Measurements from ENCODE around the gene KIF16B.

GRCh38 chr20:16520154-16520553 is 53.1 kb downstream of the KIF16B start:
- TF ChIP-seq SNAI2 (CRISPR knock-in tag; IDR thresholded peaks at IDR 0.05) (no peak), ZFP3 (CRISPR knock-in tag; IDR thresholded peaks at IDR 0.05) (no peak), PATZ1 (CRISPR knock-in tag; IDR thresholded peaks at IDR 0.05; ENCODE audit: borderline replicate concordance) (no peak), BACH2 (CRISPR knock-in tag; IDR thresholded peaks at IDR 0.05; ENCODE audit: borderline replicate concordance) (no peak), ESRRG (CRISPR knock-in tag; IDR thresholded peaks at IDR 0.05) (no peak), CREB5 (CRISPR knock-in tag; IDR thresholded peaks at IDR 0.05; ENCODE audit: low read depth) (no peak)

All from SK-N-SH treated with all-trans-retinoic acid at 6 μM for 48 hours (cell line).